Breast epithelium (tissue), 3 donors: ENCODE measurements around the gene SYNRG.
"Not testable (repeated sequence)": the region's sequence is repeated elsewhere in the genome, so short reads cannot be mapped to it uniquely, and the experiment has no call there.

Source experiments
- POLR2A ChIP-seq: fragments of 450-650 bp; IDR thresholded peaks from one replicate; pipeline ENCODE4 v1.6.1; 2016; ENCODE audit warnings: antibody characterized with exemption, mild to moderate bottlenecking, moderate library complexity
- POLR2AphosphoS5 ChIP-seq, 3 donors: sonication (generic); formaldehyde crosslinking; IDR thresholded peaks; one replicate each; pipeline ENCODE4 v1.6.1; 2017; ENCODE audit warnings: antibody characterized with exemption in 3 of 3
- TF ChIP-seq, protein P1 (sequence below), 3 donors: fragments of 450-650 bp; IDR thresholded peaks; one replicate each; pipeline ENCODE4 v1.5.1; 2016 to 2017; ENCODE audit warnings: antibody characterized with exemption in 3 of 3, mild to moderate bottlenecking in 3 of 3, moderate library complexity in 3 of 3

DNA sequence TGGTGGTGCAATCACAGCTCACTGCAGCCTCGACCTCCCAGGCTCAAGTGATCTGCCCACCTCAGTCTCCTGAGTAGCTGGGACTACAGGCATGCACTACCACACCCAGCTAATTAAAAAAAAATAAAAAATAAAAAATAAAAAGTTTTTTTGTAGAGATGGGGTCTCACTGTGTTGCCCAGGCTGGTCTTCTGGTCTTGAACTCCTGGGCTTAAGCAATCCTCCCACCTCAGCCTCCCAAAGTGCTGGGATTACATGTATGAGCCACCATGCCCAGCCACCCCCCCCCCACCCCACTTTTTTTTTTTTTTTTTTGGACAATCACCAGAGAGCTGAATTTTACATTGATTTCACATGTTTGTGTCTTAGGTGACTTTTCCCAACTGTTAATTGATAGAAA, 97.6 kb downstream of the SYNRG start:
- TF ChIP-seq POLR2A; POLR2AphosphoS5 (IDR thresholded peaks at IDR 0.05): not testable (repeated sequence)
- TF ChIP-seq, protein P1, sequence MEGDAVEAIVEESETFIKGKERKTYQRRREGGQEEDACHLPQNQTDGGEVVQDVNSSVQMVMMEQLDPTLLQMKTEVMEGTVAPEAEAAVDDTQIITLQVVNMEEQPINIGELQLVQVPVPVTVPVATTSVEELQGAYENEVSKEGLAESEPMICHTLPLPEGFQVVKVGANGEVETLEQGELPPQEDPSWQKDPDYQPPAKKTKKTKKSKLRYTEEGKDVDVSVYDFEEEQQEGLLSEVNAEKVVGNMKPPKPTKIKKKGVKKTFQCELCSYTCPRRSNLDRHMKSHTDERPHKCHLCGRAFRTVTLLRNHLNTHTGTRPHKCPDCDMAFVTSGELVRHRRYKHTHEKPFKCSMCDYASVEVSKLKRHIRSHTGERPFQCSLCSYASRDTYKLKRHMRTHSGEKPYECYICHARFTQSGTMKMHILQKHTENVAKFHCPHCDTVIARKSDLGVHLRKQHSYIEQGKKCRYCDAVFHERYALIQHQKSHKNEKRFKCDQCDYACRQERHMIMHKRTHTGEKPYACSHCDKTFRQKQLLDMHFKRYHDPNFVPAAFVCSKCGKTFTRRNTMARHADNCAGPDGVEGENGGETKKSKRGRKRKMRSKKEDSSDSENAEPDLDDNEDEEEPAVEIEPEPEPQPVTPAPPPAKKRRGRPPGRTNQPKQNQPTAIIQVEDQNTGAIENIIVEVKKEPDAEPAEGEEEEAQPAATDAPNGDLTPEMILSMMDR (IDR thresholded peaks at IDR 0.05) = not testable (repeated sequence)
